ENCODE data around the gene ZDHHC3. TPM values are rescaled to one million over a fixed set of nuclear protein-coding genes. Genes with fewer than 3 reads are reported as not detected.

The ZDHHC3 gene
- total RNA-seq, 1 experiment from 2014 or later, result 58.0 TPM

DNA sequence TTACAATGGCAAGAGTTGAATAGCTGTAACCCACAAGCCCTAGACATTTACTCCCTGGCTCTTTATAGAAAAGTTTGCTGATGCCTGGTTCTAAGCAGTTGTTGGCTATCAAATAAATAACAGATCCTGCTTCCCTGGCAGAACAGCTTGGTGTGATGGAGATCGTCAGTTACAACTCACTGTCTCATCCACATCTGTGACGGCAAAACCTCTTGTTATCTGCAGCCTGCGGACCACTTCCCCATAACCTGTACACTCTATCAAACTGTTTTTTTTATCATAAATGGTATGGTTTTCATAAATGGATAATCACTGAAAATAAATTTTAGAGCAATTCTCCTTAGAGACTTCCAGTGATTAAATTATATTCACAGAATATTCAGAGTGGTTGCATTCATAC, 14.1 kb downstream of the ZDHHC3 start:
- Mint-ChIP-seq H3K4me1 (peaks cover 5% of the 10 kb centered on the region), H3K27ac (no peak overlapping the region), H3K36me3 (peaks cover 3% of the 10 kb centered on the region; the same call in 1 of the 2 replicates), H3K4me3 (no peak overlapping the region), H3K27me3 (ENCODE audit: low read depth) (no peaks in the 10 kb centered on the region), H3K9me3 (no peaks in the 10 kb centered on the region)
- ChIA-PET CTCF (no interaction called here), POLR2A (interaction anchor here (0.6 kb wide), 1 partner anchor 855 kb away, joined by 3 read pairs; no protein-coding TSS in a partner anchor)
- ATAC-seq, result no peak
- DNase-seq (ENCODE audit: low spot score), result no peak
- TF ChIP-seq, protein P1, sequence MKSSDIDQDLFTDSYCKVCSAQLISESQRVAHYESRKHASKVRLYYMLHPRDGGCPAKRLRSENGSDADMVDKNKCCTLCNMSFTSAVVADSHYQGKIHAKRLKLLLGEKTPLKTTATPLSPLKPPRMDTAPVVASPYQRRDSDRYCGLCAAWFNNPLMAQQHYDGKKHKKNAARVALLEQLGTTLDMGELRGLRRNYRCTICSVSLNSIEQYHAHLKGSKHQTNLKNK (CRISPR knock-in tag; IDR thresholded peaks at IDR 0.05), result no peak
- no peak for TF ChIP-seq CREB1 (CRISPR knock-in tag; IDR thresholded peaks at IDR 0.05)
- TF ChIP-seq ZNF671 (CRISPR knock-in tag; IDR thresholded peaks at IDR 0.05), result no peak
- no peak for TF ChIP-seq SMAD3 (CRISPR knock-in tag; IDR thresholded peaks at IDR 0.05; ENCODE audit: borderline replicate concordance)
- TF ChIP-seq JAZF1 (CRISPR knock-in tag; IDR thresholded peaks at IDR 0.05), result no peak
- TF ChIP-seq ZNF317 (CRISPR knock-in tag; IDR thresholded peaks at IDR 0.05; ENCODE audit: borderline replicate concordance, low read depth), result no peak
- TF ChIP-seq GRHL2 (CRISPR knock-in tag; IDR thresholded peaks at IDR 0.05; ENCODE audit: insufficient replicate concordance, severe bottlenecking), result no peak
- TF ChIP-seq ELF4 (CRISPR knock-in tag; IDR thresholded peaks at IDR 0.05; ENCODE audit: low read depth), result no peak

DNA sequence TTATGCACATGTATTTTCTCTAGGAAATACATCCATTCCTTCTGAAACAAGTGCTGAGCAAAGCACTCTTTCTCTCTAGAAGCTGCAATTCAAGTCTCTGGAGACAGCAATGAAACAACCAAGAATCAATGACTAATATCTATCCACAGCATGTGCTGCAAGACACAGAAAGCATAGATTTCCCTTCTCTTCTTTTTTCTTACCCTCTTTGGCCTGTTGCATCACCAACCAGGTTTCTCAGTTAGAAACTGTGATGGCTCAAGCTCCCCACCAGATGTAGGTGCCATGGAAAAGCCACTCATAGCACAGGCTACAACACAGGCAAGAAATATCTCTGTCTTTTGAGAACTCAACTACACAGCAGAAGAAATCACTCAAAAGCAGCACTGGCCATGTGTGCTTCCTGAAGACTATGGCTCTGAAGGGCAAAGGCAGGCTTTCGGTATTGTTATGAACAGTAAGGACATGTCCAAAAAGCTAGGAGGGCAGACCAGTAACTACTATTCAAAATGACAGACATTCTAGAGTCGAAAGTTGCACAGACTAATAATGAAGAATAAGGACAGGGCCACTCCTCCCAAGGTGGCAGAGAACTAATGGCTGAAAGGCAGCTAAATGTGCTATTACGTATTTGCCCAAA, 15.5 kb downstream of the ZDHHC3 start:
- Mint-ChIP-seq H3K27ac (0 out of 2 replicates have a peak overlapping the region, but pooled peaks have one; percentile 9), H3K4me1 (peaks cover 5% of the 10 kb centered on the region), H3K4me3 (no peak overlapping the region), H3K36me3 (peaks cover 3% of the 10 kb centered on the region; the same call in 1 of the 2 replicates), H3K9me3 (no peaks in the 10 kb centered on the region), H3K27me3 (ENCODE audit: low read depth) (no peaks in the 10 kb centered on the region)
- DNase-seq (ENCODE audit: low spot score) (no peak), ATAC-seq (no peak)
- CTCF ChIA-PET, result no interaction called here
- POLR2A ChIA-PET, result no interaction called here
- TF ChIP-seq TP53 (CRISPR knock-in tag; IDR thresholded peaks at IDR 0.05) (no peak), ZNF671 (CRISPR knock-in tag; IDR thresholded peaks at IDR 0.05) (no peak), TCF7 (CRISPR knock-in tag; IDR thresholded peaks at IDR 0.05; ENCODE audit: low read depth) (no peak), ETV6 (CRISPR knock-in tag; IDR thresholded peaks at IDR 0.05) (no peak), RORB (CRISPR knock-in tag; IDR thresholded peaks at IDR 0.05) (no peak), FOXP1 (CRISPR knock-in tag; IDR thresholded peaks at IDR 0.05; ENCODE audit: borderline replicate concordance) (no peak), OVOL2 (CRISPR knock-in tag; IDR thresholded peaks at IDR 0.05; ENCODE audit: borderline replicate concordance) (no peak), MXD4 (CRISPR knock-in tag; IDR thresholded peaks at IDR 0.05; ENCODE audit: borderline replicate concordance) (no peak), SOX15 (CRISPR knock-in tag; IDR thresholded peaks at IDR 0.05) (no peak), CBFB (CRISPR knock-in tag; IDR thresholded peaks at IDR 0.05; ENCODE audit: low read depth) (no peak), CREB1 (CRISPR knock-in tag; IDR thresholded peaks at IDR 0.05) (no peak)
- TF ChIP-seq, protein P2, sequence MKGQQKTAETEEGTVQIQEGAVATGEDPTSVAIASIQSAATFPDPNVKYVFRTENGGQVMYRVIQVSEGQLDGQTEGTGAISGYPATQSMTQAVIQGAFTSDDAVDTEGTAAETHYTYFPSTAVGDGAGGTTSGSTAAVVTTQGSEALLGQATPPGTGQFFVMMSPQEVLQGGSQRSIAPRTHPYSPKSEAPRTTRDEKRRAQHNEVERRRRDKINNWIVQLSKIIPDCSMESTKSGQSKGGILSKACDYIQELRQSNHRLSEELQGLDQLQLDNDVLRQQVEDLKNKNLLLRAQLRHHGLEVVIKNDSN (CRISPR knock-in tag; IDR thresholded peaks at IDR 0.05), result no peak
- TF ChIP-seq, protein P3, sequence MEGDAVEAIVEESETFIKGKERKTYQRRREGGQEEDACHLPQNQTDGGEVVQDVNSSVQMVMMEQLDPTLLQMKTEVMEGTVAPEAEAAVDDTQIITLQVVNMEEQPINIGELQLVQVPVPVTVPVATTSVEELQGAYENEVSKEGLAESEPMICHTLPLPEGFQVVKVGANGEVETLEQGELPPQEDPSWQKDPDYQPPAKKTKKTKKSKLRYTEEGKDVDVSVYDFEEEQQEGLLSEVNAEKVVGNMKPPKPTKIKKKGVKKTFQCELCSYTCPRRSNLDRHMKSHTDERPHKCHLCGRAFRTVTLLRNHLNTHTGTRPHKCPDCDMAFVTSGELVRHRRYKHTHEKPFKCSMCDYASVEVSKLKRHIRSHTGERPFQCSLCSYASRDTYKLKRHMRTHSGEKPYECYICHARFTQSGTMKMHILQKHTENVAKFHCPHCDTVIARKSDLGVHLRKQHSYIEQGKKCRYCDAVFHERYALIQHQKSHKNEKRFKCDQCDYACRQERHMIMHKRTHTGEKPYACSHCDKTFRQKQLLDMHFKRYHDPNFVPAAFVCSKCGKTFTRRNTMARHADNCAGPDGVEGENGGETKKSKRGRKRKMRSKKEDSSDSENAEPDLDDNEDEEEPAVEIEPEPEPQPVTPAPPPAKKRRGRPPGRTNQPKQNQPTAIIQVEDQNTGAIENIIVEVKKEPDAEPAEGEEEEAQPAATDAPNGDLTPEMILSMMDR (IDR thresholded peaks at IDR 0.05), result no peak
- TF ChIP-seq, protein P4, sequence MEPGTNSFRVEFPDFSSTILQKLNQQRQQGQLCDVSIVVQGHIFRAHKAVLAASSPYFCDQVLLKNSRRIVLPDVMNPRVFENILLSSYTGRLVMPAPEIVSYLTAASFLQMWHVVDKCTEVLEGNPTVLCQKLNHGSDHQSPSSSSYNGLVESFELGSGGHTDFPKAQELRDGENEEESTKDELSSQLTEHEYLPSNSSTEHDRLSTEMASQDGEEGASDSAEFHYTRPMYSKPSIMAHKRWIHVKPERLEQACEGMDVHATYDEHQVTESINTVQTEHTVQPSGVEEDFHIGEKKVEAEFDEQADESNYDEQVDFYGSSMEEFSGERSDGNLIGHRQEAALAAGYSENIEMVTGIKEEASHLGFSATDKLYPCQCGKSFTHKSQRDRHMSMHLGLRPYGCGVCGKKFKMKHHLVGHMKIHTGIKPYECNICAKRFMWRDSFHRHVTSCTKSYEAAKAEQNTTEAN (CRISPR knock-in tag; IDR thresholded peaks at IDR 0.05), result no peak
- TF ChIP-seq, protein P5, sequence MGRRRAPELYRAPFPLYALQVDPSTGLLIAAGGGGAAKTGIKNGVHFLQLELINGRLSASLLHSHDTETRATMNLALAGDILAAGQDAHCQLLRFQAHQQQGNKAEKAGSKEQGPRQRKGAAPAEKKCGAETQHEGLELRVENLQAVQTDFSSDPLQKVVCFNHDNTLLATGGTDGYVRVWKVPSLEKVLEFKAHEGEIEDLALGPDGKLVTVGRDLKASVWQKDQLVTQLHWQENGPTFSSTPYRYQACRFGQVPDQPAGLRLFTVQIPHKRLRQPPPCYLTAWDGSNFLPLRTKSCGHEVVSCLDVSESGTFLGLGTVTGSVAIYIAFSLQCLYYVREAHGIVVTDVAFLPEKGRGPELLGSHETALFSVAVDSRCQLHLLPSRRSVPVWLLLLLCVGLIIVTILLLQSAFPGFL (CRISPR knock-in tag; IDR thresholded peaks at IDR 0.05; ENCODE audit: borderline replicate concordance), result no peak
- TF ChIP-seq, protein P6, sequence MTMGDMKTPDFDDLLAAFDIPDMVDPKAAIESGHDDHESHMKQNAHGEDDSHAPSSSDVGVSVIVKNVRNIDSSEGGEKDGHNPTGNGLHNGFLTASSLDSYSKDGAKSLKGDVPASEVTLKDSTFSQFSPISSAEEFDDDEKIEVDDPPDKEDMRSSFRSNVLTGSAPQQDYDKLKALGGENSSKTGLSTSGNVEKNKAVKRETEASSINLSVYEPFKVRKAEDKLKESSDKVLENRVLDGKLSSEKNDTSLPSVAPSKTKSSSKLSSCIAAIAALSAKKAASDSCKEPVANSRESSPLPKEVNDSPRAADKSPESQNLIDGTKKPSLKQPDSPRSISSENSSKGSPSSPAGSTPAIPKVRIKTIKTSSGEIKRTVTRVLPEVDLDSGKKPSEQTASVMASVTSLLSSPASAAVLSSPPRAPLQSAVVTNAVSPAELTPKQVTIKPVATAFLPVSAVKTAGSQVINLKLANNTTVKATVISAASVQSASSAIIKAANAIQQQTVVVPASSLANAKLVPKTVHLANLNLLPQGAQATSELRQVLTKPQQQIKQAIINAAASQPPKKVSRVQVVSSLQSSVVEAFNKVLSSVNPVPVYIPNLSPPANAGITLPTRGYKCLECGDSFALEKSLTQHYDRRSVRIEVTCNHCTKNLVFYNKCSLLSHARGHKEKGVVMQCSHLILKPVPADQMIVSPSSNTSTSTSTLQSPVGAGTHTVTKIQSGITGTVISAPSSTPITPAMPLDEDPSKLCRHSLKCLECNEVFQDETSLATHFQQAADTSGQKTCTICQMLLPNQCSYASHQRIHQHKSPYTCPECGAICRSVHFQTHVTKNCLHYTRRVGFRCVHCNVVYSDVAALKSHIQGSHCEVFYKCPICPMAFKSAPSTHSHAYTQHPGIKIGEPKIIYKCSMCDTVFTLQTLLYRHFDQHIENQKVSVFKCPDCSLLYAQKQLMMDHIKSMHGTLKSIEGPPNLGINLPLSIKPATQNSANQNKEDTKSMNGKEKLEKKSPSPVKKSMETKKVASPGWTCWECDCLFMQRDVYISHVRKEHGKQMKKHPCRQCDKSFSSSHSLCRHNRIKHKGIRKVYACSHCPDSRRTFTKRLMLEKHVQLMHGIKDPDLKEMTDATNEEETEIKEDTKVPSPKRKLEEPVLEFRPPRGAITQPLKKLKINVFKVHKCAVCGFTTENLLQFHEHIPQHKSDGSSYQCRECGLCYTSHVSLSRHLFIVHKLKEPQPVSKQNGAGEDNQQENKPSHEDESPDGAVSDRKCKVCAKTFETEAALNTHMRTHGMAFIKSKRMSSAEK (CRISPR knock-in tag; IDR thresholded peaks at IDR 0.05; ENCODE audit: borderline replicate concordance), result no peak
